Heart left ventricle (tissue), 16 donors: ENCODE measurements around the gene IMMP2L. TPM values are rescaled to one million over a fixed set of nuclear protein-coding genes. Genes with fewer than 3 reads are reported as not detected.

Source experiments
- ATAC-seq, 4 donors: fragments of 200-7000 bp; cut with Tn5 transposase; one replicate each; pipeline ENCODE4 v1.9.1; 2020 to 2022; ENCODE audit warnings: moderate library complexity in 4 of 4, mild to moderate bottlenecking in 3 of 4, moderate number of reproducible peaks in 1 of 4
- DNase-seq, 5 donors: peaks; one replicate each; pipeline ENCODE4 v3.0.0-alpha.2; 2020
- H3K27ac ChIP-seq, 12 donors: fragments of 200-600 bp; sonication (generic) in 4 of 12; one replicate each; pipeline versions ENCODE4 v1.5.0 to v1.8.0; 2016 to 2022; ENCODE audit warnings: mild to moderate bottlenecking in 2 of 12
- H3K27me3 ChIP-seq, 9 donors: fragments of 200-600 bp; sonication (generic) in 2 of 9; one replicate each; pipeline versions ENCODE4 v1.5.1 to v1.8.0; 2016 to 2022; ENCODE audit warnings: mild to moderate bottlenecking in 3 of 9
- H3K36me3 ChIP-seq, 9 donors: fragments of 200-600 bp; sonication (generic) in 2 of 9; one replicate each; pipeline versions ENCODE4 v1.5.0 to v1.8.0; 2018 to 2022; ENCODE audit warnings: mild to moderate bottlenecking in 2 of 9
- H3K4me1 ChIP-seq, 12 donors: fragments of 200-600 bp; sonication (generic) in 4 of 12; one replicate each; pipeline versions ENCODE4 v1.5.0 to v1.8.0; 2016 to 2022; ENCODE audit warnings: mild to moderate bottlenecking in 3 of 12
- H3K4me3 ChIP-seq, 12 donors: fragments of 200-600 bp; sonication (generic) in 4 of 12; one replicate each; pipeline versions ENCODE4 v1.5.0 to v1.8.0; 2017 to 2022; ENCODE audit warnings: mild to moderate bottlenecking in 9 of 12, moderate library complexity in 4 of 12
- H3K9me3 ChIP-seq, 12 donors: fragments of 200-600 bp; sonication (generic) in 4 of 12; one replicate each; pipeline versions ENCODE4 v1.5.0 to v1.8.0; 2016 to 2022; ENCODE audit warnings: mild to moderate bottlenecking in 1 of 12
- POLR2A ChIP-seq, 2 donors: fragments of 450-650 bp; IDR thresholded peaks; one replicate each; pipeline ENCODE4 v1.6.1; 2017; ENCODE audit warnings: antibody characterized with exemption in 2 of 2, mild to moderate bottlenecking in 2 of 2, moderate library complexity in 2 of 2
- WGBS, 4 donors: extraction: QIAGEN DNeasy Blood & Tissue Kit in 2 of 4; methylation state at CpG; one replicate each; pipeline versions ENCODE4 v1.1.5 to v1.1.7; 2013 to 2018; 5-methylcytosine and 5-hydroxymethylcytosine counted together
- intact Hi-C, 10 donors: fragments of 100-400 bp; cut with DNase I; formaldehyde crosslinking; loops; one replicate each; pipeline versions ENCODE4 v1.11.1 to v1.14.2; 2022
- polyA plus RNA-seq, 2 donors: library from polyadenylated mRNA; stranded (reverse); fragments of 200-250 nt; gene quantifications; one replicate each; pipeline ENCODE4 v1.2.3, GENCODE V29; 2013
- total RNA-seq, 9 donors: library from RNA; depleted of rRNA in 2 of 9; stranded (reverse); fragments of >200 nt in 2 of 9; fragmentation: NEBNext Ultra II Directional in 3 of 9; extraction: Animal tissue kit (Norgen Biotek cat#: 25700) in 3 of 9; gene quantifications; one replicate each; pipeline versions ENCODE4 v1.1.0 to v1.2.4, GENCODE V29; 2016 to 2023
- TF ChIP-seq, protein P1 (sequence below), 12 donors: fragments of 200-600 bp; sonication (generic) in 4 of 12; IDR thresholded peaks; one replicate each; pipeline versions ENCODE4 v1.5.0 to v1.8.0; 2018 to 2022; ENCODE audit warnings: antibody characterized with exemption in 12 of 12, mild to moderate bottlenecking in 5 of 12
- donor health status: ischemic (EF 13 %, LVEDD 7.1; RV severe dilation, severe dysfunction).
- donor health status: healthy with polysubstance abuse.
- donor health status: DM: no; HTN: yes; CAD: no.
- donor health status: DM: no; HTN: no; CAD: no.
- donor health status: ischemic (EF 25% LVEDD 6.9; RV normal size, moderate dysfunction).
- donor health status: ischemic (EF 25% LVEDD 5.7; RV mildly dilated, moderate dysfunction).
- donor health status: healthy.
- donor health status: DM: yes; HTN: yes; CAD: no.
- donor health status: ischemic (EF 35%, LVEDD 5.7; RV mildly dilated, moderate dysfunction).
- donor health status: nonischemic (EF 11% LVEDD 7.7; RV severe dilation, severe dysfunction).
- donor health status: DM: yes; HTN: yes; CAD: no.
- donor health status: PGD.
- donor health status: ischemic (EF 29% LVEDD 5.4; RV normal size, mild dysfunction).
- donor health status: nonischemic (EF 23%, LVEDD 6.1; RV moderate dilation, normal function).

Gene IMMP2L
- total and polyA plus RNA-seq, 11 donors, result 5.1 to 17.2 (median 15.9) TPM

DNA sequence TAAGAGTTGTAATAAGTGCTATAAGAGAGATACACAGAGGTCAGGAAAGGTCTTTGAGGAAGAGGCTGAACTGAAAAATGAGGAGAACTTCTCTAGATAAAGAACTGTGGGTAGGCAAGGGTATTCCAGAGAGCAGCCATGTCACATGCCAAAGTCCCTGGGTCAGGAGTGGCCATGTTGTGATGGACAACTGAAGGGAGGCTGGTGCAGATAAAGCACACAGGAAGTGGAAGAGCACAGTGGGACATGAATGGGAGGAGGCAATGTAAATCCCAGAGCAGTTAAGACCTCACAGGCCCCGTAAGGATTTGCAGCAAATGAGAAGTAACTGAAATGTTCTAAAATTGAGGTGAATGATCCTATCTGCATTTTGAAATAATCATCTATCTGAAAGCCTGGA, 37.2 kb downstream of the IMMP2L start:
- intact Hi-C loops, result loop anchor here in 1 of 10 donors (10.0 kb wide), 1 partner anchor 70 kb away; no protein-coding TSS in a partner anchor
- TF ChIP-seq POLR2A (IDR thresholded peaks at IDR 0.05), result no peak
- TF ChIP-seq, protein P1, sequence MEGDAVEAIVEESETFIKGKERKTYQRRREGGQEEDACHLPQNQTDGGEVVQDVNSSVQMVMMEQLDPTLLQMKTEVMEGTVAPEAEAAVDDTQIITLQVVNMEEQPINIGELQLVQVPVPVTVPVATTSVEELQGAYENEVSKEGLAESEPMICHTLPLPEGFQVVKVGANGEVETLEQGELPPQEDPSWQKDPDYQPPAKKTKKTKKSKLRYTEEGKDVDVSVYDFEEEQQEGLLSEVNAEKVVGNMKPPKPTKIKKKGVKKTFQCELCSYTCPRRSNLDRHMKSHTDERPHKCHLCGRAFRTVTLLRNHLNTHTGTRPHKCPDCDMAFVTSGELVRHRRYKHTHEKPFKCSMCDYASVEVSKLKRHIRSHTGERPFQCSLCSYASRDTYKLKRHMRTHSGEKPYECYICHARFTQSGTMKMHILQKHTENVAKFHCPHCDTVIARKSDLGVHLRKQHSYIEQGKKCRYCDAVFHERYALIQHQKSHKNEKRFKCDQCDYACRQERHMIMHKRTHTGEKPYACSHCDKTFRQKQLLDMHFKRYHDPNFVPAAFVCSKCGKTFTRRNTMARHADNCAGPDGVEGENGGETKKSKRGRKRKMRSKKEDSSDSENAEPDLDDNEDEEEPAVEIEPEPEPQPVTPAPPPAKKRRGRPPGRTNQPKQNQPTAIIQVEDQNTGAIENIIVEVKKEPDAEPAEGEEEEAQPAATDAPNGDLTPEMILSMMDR (IDR thresholded peaks at IDR 0.05), result no peak
- no peak for DNase-seq
- Histone ChIP-seq H3K4me1 (peaks cover 0 to 17% (median 3%) of the 10 kb centered on the region in 12 donors), H3K4me3 (no peak overlapping the region), H3K9me3 (peaks cover 0 to 14% (median 3%) of the 10 kb centered on the region in 12 donors), H3K27me3 (no peaks in the 10 kb centered on the region), H3K27ac (no peak overlapping the region), H3K36me3 (peaks cover 0 to 6% (median 0%) of the 10 kb centered on the region in 9 donors)
- WGBS, 4 donors, result 91 to 100% (median 97%) methylated on average over 1 of the region's 1 CpG
- ATAC-seq, result no peak

DNA sequence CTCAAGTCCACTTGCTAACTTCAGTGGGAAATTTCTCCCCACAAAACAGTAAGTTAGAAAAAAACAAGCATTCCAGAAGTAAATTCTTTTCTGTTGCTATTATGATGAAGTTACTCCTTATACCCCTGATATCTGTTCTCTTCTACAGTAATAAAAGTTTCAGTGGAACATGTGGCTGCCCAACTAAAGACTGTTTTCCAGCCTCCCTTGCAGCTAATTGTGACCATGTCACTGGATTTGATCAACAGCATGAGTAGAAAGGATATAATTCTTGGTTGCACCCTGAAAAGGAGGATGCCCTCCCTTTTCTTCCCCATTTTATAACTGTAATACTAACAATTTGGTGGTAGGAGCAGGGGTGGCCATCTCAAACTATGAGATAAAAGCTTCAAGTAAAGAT, 40.6 kb downstream of the IMMP2L start:
- ATAC-seq (no peak), DNase-seq (no peak)
- H3K4me1 ChIP-seq, result peaks cover 0 to 6% (median 0%) of the 10 kb centered on the region in 12 donors
- intact Hi-C loops, result loop anchor here in 1 of 10 donors (10.0 kb wide), 1 partner anchor 73 kb away; no protein-coding TSS in a partner anchor
- no peak for TF ChIP-seq POLR2A (IDR thresholded peaks at IDR 0.05)
- TF ChIP-seq, protein P1 (IDR thresholded peaks at IDR 0.05), result no peak
- H3K9me3 ChIP-seq, result peaks cover 0 to 14% (median 3%) of the 10 kb centered on the region in 12 donors
- peaks cover 0 to 6% (median 0%) of the 10 kb centered on the region in 9 donors for H3K36me3 ChIP-seq
- H3K4me3 ChIP-seq, result no peak overlapping the region
- H3K27ac ChIP-seq, result no peak overlapping the region
- H3K27me3 ChIP-seq, result no peaks in the 10 kb centered on the region

DNA sequence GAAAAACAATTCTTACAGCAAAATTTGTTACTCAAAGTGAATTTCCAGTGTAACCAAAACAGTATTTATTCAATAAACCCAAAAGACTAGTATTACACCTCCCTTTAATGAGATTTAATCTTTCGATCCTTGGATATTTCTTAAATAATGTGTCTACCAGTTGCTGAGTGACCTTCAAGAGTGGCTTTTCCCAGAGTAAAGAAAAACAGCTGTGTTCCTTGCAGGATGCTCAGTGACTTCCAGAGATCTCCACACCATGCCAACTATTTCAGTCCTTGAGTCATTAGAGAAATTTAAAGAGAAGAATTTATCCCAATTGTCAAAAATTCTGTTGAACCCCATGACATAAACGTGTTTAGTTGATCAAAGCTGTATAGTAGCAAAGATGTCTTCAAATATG, 44.0 kb downstream of the IMMP2L start:
- H3K27me3 ChIP-seq, result no peaks in the 10 kb centered on the region
- peaks cover 0 to 6% (median 0%) of the 10 kb centered on the region in 9 donors for H3K36me3 ChIP-seq
- ATAC-seq (no peak), DNase-seq (no peak)
- no peak overlapping the region for H3K27ac ChIP-seq
- intact Hi-C loops, result no loop called here
- peaks cover 0 to 6% (median 0%) of the 10 kb centered on the region in 12 donors for H3K4me1 ChIP-seq
- no peak overlapping the region for H3K4me3 ChIP-seq
- peaks cover 0 to 14% (median 3%) of the 10 kb centered on the region in 12 donors for H3K9me3 ChIP-seq
- WGBS, 4 donors, result 47 to 68% (median 55%) methylated on average over 2 of the region's 2 CpGs
- TF ChIP-seq POLR2A (IDR thresholded peaks at IDR 0.05), result no peak

DNA sequence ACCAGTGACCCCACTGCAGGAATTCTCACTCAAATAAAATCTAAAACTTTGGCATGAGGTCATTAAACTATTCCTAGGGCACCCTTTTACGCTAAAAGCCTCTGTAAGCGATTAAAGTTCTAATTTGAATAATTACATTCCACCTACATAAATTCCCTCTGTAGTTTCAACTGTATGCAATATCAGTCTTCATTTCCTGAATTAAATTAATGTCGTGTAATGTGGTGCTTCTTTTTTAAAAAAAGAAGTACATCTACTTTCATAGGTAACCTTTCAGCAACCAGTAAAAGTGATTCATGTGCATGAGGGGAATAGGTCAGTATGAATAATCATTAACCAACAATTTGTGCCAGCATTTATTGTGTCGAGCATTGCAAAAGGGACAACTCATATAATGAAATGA, 44.7 kb downstream of the IMMP2L start:
- intact Hi-C loops, result no loop called here
- no peak for TF ChIP-seq POLR2A (IDR thresholded peaks at IDR 0.05)
- TF ChIP-seq, protein P1 (IDR thresholded peaks at IDR 0.05), result no peak
- Histone ChIP-seq H3K4me3 (no peak overlapping the region), H3K27me3 (no peaks in the 10 kb centered on the region), H3K27ac (no peak overlapping the region), H3K9me3 (peaks cover 0 to 14% (median 3%) of the 10 kb centered on the region in 12 donors), H3K36me3 (peaks cover 0 to 6% (median 0%) of the 10 kb centered on the region in 9 donors), H3K4me1 (peaks cover 0 to 6% (median 0%) of the 10 kb centered on the region in 12 donors)
- no peak for DNase-seq
- no peak for ATAC-seq
- WGBS, 4 donors, result 89 to 94% (median 92%) methylated on average over 4 of the region's 4 CpGs

DNA sequence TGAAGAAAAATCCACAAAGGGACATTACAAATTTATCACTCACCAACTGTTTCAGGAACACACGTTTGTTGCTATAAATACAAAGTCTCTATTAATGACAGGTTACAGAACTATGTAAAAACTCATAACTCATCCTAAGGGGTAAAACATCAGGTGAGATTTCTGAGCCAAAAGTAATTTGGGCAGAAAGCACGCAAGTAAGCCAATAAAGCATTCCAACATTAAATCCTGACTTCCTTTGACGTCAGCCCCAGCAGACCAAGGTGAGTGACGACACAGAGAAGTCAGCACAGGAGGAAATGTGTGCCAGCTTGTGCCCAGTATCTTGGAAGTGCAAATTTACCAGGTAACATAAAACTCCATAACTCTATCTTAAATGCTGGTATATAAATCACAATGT, 45.7 kb downstream of the IMMP2L start:
- peaks cover 0 to 6% (median under 1%) of the 10 kb centered on the region in 12 donors for H3K9me3 ChIP-seq
- DNase-seq (no peak), ATAC-seq (no peak)
- H3K27me3 ChIP-seq, result no peaks in the 10 kb centered on the region
- WGBS, 4 donors, result 45 to 66% (median 54%) methylated on average over 4 of the region's 4 CpGs
- H3K4me3 ChIP-seq, result no peak overlapping the region
- peaks cover 0 to 6% (median 0%) of the 10 kb centered on the region in 12 donors for H3K4me1 ChIP-seq
- TF ChIP-seq POLR2A (IDR thresholded peaks at IDR 0.05), result no peak
- TF ChIP-seq, protein P1 (IDR thresholded peaks at IDR 0.05), result no peak
- H3K36me3 ChIP-seq, result peaks cover 0 to 4% (median 0%) of the 10 kb centered on the region in 9 donors
- intact Hi-C loops, result no loop called here
- no peak overlapping the region for H3K27ac ChIP-seq
